Loucy (cell line): Measurements from ENCODE around the gene ACTBL2.

Experiments
- CTCF ChIP-seq: fragments of 200-600 bp; sonication (generic); conservative IDR thresholded peaks from 2 replicates; pipeline ENCODE4 v1.5.1; 2014; ENCODE audit warnings: mild to moderate bottlenecking, antibody characterized with exemption, low read length
- EZH2phosphoT487 ChIP-seq: fragments of 200-600 bp; IDR thresholded peaks from 2 replicates; pipeline ENCODE4 v1.6.1; 2018; ENCODE audit warnings: antibody characterized with exemption, mild to moderate bottlenecking, moderate library complexity, borderline replicate concordance

GRCh38 chr5:57531333-57531732, 48.7 kb upstream of the ACTBL2 start:
- no peak for TF ChIP-seq CTCF
- TF ChIP-seq EZH2phosphoT487, result no peak
